Right ventricle myocardium superior (tissue), 1 donor: Measurements from ENCODE around the gene PRLR. TPM values are rescaled to one million over a fixed set of nuclear protein-coding genes. Genes with fewer than 3 reads are reported as not detected.
A peak's percentile ranks its signal among the peaks of the same experiment; 100 is the strongest.

Experiments
- ATAC-seq: fragments of 200-7000 bp; cut with Tn5 transposase; one replicate; pipeline ENCODE4 v1.9.1; 2020; ENCODE audit warnings: mild to moderate bottlenecking; ENCODE audit not compliant: poor library complexity
- DNase-seq: peaks from one replicate; pipeline ENCODE4 v3.0.0-alpha.2; 2020
- intact Hi-C: fragments of 100-400 bp; cut with DNase I; formaldehyde crosslinking; loops from one replicate; pipeline ENCODE4 v1.11.2; 2022
- total RNA-seq: library from RNA; stranded (reverse); fragmentation: NEBNext Ultra II Directional; extraction: Animal tissue kit (Norgen Biotek cat#: 25700); gene quantifications from one replicate; pipeline ENCODE4 v1.2.1, GENCODE V29; 2021
- donor health status: DM: no; HTN: yes; CAD: no; lungs with severe emphysema.

Gene PRLR
- total RNA-seq, 1 donor from 2014 or later: 0.86 TPM

DNA sequence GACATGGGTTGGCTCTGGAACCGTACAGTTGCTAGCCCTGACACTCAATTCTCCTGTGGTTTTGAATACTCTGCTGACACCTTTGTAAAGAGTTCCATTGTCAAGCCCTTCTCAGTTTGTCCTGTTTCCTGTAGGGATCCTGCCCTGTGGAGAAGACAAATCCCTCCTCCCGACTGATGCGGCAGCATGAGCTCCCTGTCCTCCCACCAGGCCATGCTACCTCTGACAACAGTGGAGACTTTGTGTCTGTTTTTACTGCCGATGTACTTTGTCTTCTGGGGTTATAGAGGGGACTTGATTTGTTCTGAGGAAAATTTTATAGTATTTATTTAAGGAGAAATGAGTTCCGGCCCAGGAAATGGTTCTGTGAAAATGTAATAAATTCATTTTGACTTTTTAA lies 57.8 kb downstream of the PRLR start:
- DNase-seq (no peak), ATAC-seq (no peak)
- intact Hi-C loops: no loop called here

DNA sequence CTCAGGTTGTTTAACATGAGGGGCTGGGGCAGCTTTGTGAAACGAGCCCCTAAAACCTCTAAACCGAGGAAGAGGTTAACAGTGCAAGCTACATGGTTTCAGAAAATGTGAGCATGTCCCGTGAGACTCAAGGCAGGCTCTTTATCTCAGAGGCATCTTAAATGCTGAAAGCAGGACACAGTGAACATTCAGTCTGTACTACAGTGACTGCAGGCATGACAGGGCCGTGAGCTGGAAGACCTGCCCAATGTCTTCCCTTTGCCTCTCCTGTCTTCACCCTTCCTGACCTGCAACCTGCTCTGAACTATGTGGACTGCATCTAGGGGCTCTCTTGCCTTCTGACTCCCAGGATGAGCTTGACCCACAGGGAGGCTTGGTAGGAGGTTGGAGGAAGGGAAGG lies 58.3 kb downstream of the PRLR start:
- DNase-seq: no peak
- intact Hi-C loops: no loop called here
- no peak for ATAC-seq

DNA sequence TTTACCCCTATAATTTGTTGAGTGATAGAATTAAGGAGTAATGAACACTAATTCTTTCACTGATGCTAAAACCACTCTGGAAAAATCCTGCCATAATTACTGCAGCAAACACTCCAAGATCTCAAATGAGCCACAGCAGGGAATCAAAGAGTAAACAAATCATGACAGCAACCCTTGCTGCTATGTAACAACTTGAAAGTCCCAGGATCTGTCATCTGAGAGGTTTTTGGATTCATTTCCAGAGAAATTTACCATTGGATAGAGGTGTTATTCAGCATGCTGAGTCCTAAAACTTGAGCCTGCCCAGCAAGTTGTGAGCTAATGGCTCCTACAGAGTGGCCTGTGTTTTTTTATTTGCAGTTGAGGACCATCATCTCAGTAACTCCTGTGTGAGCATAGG lies 59.2 kb downstream of the PRLR start:
- intact Hi-C loops: no loop called here
- DNase-seq (no peak), ATAC-seq (no peak)

DNA sequence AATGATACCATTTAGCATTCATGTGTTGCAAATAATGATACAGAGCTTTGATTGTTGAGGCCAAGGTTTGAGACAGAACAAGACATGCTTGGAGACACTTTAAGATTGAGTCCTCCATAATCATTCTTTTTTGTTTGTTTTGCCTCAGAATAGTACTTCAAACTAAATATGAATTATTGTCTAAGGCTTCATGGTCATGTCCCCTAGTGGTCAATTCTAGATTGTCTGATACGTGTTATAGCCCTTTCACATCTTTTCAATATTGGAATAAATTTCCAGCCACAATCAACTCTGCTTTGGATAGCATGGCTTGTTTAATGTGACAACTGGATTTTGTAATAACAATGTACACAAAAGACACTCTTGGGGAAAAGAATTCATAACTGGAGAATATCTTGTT lies 64.2 kb downstream of the PRLR start:
- intact Hi-C loops: no loop called here
- no peak for ATAC-seq
- no peak for DNase-seq

DNA sequence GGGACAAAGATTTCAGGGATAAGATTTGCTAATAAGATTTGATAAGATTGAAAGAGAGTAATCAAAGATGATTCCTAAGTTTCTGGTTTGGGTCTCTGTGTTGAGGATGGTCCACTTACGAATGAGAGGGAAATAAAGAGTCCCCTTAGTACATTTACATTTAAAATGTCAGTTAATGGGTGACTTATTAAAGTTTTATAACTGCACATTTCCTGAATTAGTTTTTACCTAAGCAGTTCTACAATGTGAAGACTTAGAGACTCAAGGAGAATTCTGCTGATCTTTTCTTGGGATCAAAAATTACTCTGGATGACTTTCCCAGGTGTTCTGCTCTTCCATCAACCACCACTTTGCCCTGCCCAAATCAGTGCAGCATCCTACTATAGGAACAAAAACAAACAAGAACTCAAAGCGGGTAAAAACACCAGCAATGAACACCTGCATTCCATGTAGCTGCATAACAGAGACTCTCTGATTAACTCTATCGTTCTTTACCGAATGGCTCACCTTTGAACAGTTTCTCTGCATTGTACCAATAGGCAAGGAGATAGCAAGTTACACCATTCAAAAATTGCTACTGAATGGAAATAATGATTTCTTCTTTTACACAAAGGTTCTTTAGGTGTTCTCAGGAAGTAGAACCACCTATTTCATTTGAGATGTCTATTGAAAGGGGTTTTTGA lies 65.3 kb downstream of the PRLR start:
- ATAC-seq (no peak), DNase-seq (no peak)
- intact Hi-C loops: no loop called here

DNA sequence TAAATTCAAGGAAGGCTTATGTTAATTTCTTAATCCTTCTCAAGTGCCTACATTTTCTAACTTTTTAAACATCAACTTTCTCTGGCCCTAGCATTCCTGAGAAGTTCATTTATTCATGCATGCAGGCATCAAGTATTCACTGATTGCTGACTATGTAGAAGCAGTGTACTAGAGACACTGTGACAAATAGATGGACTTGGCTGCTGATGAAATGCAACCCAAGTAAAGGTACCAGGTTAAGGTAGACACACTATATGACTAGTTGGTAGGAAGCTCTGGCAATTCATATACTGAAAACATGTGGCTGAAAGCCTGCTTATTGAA lies 66.6 kb downstream of the PRLR start:
- ATAC-seq (no peak), DNase-seq (no peak)
- intact Hi-C loops: no loop called here

DNA sequence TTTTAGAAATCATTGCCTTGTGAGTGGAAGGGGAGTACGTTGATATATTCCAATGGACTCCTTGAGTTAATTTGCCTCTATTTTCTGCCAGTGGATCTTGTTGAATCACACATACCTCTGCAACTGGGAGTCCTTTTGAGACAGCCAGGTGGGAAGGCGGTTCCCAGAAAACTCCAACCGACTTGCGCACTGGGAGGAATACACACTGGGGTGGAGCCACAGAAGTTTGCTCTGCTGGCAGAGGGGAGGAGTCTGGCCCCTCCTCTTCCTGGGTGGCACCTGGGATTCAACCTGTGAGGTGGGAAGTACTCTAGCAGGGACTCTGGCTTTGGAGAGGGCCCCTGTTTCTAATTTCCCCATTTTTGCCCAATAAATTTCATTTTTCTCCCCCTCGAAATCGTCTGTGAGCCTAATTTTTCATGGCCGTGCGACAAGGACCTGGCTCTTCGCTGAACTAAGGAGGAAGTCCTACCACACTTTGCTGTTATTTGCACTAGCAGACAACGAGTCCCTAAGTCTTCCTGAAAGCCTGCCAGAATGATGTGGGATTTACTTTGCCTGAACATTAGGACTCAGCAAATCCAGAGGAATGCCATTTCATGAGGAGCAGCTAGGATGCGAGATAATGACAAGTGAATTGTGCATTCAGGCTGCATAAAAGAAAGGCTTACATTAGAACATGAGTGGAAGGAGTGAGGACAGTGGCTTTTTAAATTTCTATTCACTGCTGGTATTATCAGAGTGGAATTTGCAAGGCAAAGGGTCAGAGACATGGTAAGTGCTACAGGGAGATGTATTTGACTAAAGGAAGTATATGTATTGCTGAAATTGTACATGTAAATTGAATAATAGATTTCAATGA lies 67.2 kb downstream of the PRLR start:
- intact Hi-C loops: no loop called here
- DNase-seq (no peak), ATAC-seq (no peak)

DNA sequence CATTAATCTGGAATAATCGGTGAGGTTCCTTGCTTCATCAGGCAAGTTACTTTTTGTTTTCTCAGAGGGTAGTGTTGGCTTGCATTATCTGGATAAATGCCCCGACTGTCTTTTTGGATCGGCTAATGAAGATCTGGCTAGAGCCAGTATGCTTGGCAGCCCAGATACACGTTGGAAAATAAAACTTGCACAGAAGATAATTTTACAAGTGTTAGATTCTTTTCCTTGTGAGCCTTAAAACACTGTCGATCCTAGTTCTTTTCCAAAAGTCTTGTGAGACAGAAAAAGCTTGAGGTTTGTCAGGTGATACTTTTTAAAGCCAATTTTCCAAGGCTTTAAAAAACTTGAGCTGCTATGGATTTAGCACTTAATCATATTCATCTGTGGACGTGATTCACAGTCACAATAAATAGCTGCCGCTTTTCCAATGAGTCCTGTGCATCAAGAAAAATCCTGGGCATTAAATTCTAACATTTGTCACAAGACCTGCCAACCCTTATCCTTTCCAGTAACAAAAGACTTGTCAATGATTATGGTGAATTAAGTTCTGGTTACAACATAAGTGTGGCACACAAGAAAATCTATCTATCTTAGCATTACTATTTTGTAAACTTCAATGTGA lies 68.5 kb downstream of the PRLR start:
- DNase-seq: no peak
- no peak for ATAC-seq
- intact Hi-C loops: no loop called here

DNA sequence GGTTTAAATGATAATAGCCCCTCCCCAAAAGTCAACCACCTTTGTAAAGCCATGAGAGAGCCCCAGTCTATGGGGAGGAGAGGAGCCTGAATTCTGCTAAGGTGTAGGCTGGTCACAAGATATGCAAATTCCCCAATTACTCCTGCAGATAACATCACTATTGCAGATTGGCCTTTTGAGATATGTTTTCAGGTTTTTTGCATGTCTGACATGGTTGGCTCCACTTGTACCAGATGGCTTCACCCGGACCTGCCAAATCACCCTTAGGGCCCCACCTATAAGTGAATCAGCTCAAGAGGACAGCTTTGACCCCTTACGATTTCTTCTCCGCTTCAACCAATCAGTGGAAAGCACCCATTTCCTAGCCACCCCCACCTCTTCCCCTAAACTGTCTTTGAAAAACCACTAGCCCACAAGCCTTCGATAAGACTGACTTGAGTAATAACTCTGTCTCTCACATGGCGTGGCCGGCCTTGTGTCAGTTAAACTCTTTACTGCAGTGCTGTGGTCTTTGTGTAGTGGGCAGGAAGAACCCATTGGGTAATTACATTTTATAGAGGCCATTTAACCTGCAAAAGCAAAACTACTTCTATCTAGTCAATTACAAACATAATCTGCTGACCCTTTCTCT lies 69.7 kb downstream of the PRLR start:
- intact Hi-C loops: no loop called here
- no peak for DNase-seq
- no peak for ATAC-seq

DNA sequence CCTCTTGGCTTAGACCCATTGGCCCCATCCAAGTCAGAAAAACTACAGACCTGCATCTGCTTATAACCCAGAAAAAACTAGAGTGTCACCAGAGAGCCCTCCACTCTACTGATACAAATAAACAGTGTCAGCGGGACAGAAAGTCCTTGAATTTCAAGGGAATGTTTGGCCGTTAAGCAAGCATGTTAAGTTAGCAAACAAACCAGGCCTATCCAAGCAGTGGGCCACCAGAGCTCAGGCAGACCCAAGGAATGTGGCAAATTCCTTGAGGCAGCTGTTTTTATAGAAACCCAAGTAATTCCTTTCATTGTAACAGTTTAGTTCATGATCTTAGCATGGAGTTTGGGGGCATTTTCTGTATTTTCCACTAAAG lies 70.9 kb downstream of the PRLR start:
- intact Hi-C loops: no loop called here
- DNase-seq (no peak), ATAC-seq (peak; percentile 70)

DNA sequence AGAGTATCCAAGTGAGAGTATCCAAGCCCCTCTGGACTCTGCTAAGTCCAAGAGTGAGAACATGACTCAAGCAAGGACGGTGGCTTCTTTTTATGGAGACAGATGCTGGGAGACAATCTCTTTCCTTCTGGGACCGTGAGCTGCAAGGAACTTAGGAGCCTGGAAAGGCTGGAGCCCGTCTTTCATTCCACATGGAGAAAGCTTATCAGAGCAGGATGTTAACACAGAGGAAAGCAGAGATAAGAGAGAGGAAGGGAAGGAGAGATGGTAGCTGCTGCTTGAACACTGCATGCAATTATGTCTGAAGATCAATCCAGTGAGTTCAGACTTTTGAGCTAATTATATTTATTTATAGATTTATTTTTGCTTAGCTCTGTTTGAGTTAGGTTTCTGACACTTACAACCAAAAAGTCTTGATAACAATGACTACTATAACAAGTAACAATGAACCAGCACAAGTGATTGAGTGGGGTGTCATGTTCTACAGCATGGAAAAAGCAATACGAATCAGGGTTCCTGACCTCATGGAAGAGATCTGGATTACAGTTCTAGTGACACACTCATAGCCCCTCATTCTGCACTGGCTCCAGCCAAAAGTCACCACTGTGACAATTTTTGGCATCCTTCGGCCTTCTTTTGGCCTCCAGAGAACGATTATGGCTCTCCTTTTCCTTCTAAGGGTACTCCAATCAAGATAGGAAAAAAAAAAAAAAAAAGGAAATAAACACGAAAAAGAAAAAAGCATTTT lies 71.5 kb downstream of the PRLR start:
- intact Hi-C loops: no loop called here
- ATAC-seq (peak; percentile 59), DNase-seq (no peak)

DNA sequence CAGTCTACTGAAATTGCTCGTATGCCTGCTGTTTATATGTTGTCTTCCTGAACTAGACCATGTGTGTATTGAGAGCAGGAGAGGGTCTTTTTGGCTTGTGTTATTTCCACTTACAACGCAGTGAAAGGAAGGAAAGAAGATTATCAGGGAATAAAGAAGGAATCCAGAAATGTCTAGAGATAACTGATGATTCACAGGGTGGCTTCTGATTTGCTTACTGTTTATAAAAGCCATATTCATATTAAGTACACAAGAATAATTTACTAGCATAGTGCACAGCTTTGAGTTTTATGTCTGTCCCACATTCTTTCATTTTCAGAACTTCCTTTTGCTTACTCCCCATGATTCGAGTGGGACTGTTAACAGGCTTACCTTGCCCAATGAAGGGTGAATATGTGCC lies 72.1 kb downstream of the PRLR start:
- intact Hi-C loops: no loop called here
- no peak for ATAC-seq
- no peak for DNase-seq

DNA sequence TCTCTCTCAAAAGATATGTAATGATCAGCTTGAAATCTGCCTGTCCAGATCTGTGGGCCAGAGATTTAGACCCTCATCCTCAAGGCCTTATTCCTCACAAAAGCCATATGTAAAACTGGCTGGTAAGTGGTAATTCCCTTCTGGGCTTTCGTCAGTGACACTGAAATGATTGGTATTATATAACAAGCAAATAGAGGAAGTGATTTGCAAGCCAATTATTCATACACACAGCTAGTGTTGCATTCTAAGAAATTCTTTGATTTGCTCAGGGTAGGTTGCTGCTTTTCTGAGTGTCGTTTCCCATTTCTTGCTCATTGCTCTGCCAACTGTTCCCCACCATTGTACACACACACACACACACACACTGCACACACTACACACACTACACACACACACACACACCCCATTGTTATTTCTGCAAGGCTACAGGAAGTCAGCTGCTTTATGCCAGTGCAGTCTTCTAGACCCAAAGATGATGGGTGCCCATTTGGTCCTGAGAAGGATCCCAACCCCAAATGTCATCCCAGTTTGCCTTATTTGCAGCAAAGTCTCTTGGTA lies 76.8 kb downstream of the PRLR start:
- DNase-seq (no peak), ATAC-seq (no peak)
- intact Hi-C loops: no loop called here

DNA sequence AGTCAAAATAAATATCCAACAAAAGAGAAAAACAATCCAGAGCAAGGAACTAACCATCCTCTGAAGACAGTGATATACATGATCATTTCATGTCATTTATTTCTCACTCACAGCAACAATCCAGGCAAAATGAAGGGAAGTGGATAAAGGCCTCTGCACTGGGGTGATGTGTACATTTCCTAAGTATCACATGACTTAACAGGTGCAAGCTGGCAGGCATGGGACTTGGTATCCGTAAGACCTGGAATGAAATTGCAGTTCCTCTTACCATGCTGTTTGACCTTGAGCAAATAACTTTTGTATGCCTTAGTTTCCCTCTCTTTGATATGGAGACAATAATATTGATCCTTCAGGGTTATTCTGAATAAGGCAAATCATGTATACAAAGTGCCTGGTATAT lies 77.6 kb downstream of the PRLR start:
- ATAC-seq (no peak), DNase-seq (no peak)
- intact Hi-C loops: no loop called here

DNA sequence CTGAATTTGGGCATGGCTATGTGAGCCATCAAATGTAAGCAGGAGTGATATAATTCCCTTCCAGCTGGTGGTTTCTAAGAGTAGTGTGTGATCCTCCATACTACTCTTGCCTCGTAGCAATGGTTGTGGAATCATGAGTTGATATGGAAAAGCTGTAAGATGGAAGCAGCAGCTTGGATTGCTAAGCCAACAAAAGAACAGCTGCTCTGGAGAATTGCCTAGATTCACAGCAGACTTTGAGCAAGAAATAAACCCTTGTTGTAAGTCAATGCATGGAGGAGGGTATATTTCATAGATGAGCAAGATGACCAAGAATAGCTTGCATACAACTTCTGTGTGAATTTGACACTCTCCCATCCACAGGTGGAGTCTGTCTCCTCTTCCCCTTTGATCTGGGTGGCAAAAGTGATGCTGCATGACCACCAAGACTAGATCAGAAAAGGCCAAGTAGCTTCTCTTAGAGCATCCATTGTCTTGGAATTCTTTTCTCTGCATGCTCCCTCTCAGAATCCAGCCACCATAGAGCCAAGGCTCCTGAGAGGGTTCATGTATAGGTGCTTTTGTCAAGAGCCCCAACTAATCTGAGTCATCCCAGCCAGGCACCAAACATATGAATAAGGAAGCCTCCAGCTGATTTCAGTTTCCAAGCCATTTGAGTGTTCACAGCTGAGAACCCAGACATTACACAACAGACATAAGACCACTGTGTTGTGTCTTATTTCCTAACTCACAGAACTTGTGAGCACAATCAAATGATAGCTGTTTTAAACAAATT lies 79.0 kb downstream of the PRLR start:
- DNase-seq (no peak), ATAC-seq (no peak)
- intact Hi-C loops: no loop called here

DNA sequence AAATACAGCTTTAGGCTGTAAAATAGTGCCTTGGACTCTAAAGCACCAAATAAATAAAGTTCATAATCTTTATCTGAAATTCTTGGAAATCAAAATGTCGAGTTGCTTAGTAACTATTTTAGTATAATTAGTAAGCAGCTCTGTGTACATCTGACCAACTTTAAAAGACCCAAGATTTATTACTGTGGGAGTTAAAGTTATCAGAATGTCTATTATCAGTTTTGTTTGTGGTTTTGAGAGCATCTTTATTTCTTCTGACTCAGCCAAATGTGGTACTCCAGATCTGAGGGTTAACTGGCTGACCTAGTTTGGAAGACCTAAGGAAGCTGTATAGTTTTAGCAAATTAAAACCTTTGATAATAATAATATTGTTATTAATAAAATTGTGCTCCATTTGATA lies 81.2 kb downstream of the PRLR start:
- ATAC-seq (no peak), DNase-seq (no peak)

DNA sequence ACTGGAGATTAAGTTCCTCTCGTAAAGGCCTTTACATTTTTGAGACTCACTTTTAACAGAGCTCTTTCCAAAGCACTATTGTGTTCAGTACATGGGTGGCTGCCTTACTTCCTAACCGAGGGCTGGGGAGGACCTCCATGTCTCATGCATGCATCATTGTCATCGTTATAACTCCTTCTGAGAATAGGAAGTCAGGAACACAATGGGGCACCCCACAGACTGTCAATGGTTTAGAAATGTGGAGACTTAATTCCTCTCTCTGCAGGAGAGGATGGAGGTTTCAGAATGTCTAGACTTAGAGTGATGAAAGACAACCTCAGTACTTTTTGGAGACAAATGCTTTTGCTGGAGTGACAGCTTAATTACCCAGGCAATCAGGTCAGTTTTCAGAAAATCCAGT lies 83.9 kb downstream of the PRLR start:
- intact Hi-C loops: no loop called here

More for the DNA sequence above, 81.2 kb downstream of the PRLR start:
- intact Hi-C loops: no loop called here

DNA sequence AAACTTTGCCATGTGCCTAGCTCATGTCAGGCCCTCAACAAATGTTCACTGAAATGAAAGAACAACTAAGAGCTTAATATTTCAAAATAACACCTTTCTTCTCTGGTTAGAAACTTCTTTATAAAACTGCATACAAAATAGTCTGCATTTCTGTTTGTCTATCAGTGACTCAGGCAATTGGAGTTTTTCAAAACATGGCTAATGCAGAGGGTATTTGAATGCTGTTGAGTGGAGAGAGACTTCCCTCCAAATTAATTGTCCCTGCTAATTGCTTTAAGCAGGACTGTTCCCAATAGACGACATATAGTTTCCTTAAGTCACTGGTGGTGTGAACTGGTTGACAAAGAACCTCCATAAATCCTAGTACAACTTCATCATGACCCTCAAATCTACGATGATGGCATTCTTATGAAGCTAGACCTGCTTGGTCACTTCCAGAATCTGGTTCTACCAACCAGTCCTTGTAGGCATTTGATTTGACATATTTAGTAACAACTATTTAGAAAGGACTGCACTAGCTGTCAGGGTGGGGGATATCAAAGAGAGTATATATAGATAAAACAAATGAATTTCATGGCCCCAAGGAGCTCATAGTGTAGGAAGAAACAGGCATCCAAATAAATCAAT lies 84.5 kb downstream of the PRLR start:
- ATAC-seq (no peak), DNase-seq (no peak)
- intact Hi-C loops: no loop called here

More for the DNA sequence above, 83.9 kb downstream of the PRLR start:
- DNase-seq: no peak
- ATAC-seq: no peak
